ENCODE measurements around the gene IL17C.

DNA sequence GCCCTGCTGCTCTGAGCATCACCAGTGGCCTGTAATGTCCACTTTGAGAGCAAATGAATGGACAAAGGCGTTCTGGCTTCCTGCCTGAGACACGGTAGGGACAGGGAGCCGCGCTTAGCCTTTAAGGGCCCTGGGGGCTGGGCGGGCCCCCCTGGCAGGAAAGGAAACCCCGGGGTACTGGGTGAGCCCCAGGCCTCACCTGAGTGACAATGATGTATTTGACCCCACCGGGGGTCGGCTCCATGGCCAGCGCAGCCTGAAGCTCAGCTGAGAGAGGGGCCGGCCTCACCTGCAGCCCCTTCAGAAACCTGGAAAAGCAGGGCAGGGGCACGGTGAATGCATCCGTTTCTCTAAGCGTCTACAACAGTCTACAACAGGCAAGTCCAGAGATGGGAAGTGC, 14.7 kb downstream of the IL17C start:
- TF ChIP-seq POLR2AphosphoS5 (IDR thresholded peaks at IDR 0.05; ENCODE audit: low read depth, low read length) (no peak), POLR2A (IDR thresholded peaks at IDR 0.05; ENCODE audit: low read depth, low read length) (no peak), TAF1 (IDR thresholded peaks at IDR 0.05; ENCODE audit: low read depth, low read length) (no peak), POU2F2 (IDR thresholded peaks at IDR 0.05; ENCODE audit: low read depth, low read length) (no peak), SPI1 (IDR thresholded peaks at IDR 0.05; ENCODE audit: low read depth, low read length) (no peak)
